ENCODE results near the gene ITGA1. TPM values are rescaled to one million over a fixed set of nuclear protein-coding genes. Genes with fewer than 3 reads are reported as not detected.

The ITGA1 gene
- total RNA-seq, 1 donor = 31.8 TPM

DNA sequence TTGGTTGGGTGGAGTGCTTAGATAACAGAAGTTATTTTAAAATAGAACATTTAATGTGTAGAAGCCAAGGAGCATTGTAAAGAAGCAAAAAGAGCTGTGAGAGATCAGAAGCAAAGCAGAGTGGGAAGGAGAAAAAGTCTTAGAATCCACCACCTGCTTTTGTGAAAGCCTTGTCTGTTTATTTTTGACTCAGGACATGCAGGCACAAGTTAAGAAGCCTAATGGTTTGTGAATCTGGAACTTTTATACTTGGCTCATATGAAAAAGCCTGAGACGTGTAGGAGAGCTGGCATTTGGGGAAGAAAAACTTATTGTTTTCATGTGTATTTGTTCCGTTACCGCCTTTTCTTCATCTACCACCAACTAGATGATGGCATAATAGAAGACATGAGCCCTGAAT lies 163.0 kb downstream of the ITGA1 start:
- Histone ChIP-seq H3K4me3 (ENCODE audit: insufficient read depth, low read length) (no peak overlapping the region), H3K4me2 (ENCODE audit: insufficient read depth, low read length) (no peak overlapping the region), H3K36me3 (ENCODE audit: insufficient read depth, low read length) (no peaks in the 10 kb centered on the region), H3K27me3 (ENCODE audit: insufficient read depth, low read length) (no peaks in the 10 kb centered on the region), H3K4me1 (ENCODE audit: insufficient read depth, low read length) (peaks cover 10% of the 10 kb centered on the region), H3K79me2 (ENCODE audit: insufficient read depth, low read length) (no peaks in the 10 kb centered on the region), H4K20me1 (ENCODE audit: insufficient read depth, low read length) (no peaks in the 10 kb centered on the region), H2AFZ (ENCODE audit: low read length) (no peak overlapping the region), H3K9me3 (ENCODE audit: low read depth, low read length) (no peaks in the 10 kb centered on the region), H3K27ac (ENCODE audit: low read depth, low read length) (no peak overlapping the region)
- no peak for DNase-seq (ENCODE audit: insufficient read length, low spot score, missing footprints)
- TF ChIP-seq, protein P1, sequence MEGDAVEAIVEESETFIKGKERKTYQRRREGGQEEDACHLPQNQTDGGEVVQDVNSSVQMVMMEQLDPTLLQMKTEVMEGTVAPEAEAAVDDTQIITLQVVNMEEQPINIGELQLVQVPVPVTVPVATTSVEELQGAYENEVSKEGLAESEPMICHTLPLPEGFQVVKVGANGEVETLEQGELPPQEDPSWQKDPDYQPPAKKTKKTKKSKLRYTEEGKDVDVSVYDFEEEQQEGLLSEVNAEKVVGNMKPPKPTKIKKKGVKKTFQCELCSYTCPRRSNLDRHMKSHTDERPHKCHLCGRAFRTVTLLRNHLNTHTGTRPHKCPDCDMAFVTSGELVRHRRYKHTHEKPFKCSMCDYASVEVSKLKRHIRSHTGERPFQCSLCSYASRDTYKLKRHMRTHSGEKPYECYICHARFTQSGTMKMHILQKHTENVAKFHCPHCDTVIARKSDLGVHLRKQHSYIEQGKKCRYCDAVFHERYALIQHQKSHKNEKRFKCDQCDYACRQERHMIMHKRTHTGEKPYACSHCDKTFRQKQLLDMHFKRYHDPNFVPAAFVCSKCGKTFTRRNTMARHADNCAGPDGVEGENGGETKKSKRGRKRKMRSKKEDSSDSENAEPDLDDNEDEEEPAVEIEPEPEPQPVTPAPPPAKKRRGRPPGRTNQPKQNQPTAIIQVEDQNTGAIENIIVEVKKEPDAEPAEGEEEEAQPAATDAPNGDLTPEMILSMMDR (IDR thresholded peaks at IDR 0.05; ENCODE audit: extremely low read depth, low read depth, low read length) = no peak

DNA sequence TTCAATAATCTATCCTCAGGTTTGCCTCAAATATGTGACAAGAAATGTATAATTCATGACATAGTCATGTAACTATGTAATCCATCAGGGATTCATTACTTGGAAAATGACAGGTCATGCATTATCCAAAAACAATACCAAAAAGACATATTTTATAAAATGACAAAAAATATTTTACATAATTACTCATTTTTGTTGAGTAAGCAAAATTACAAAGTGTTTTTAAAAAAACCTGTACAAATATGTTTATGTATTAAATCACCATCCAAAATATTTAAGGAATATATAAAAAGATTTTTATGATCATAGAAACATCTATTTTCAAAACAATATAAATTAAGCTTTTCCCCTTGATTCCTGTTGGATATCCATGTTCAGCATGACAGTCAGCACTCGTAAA lies 164.8 kb downstream of the ITGA1 start:
- no peaks in the 10 kb centered on the region for H3K27me3 ChIP-seq (ENCODE audit: insufficient read depth, low read length)
- DNase-seq (ENCODE audit: insufficient read length, low spot score, missing footprints) = no peak
- no peaks in the 10 kb centered on the region for H3K36me3 ChIP-seq (ENCODE audit: insufficient read depth, low read length)
- no peak overlapping the region for H2AFZ ChIP-seq (ENCODE audit: low read length)
- no peak overlapping the region for H3K4me2 ChIP-seq (ENCODE audit: insufficient read depth, low read length)
- H3K4me1 ChIP-seq (ENCODE audit: insufficient read depth, low read length) = peaks cover 10% of the 10 kb centered on the region
- H3K4me3 ChIP-seq (ENCODE audit: insufficient read depth, low read length) = no peak overlapping the region
- H4K20me1 ChIP-seq (ENCODE audit: insufficient read depth, low read length) = no peaks in the 10 kb centered on the region
- H3K27ac ChIP-seq (ENCODE audit: low read depth, low read length) = no peak overlapping the region
- no peaks in the 10 kb centered on the region for H3K79me2 ChIP-seq (ENCODE audit: insufficient read depth, low read length)
- H3K9me3 ChIP-seq (ENCODE audit: low read depth, low read length) = no peaks in the 10 kb centered on the region
- TF ChIP-seq, protein P1 (IDR thresholded peaks at IDR 0.05; ENCODE audit: extremely low read depth, low read depth, low read length) = no peak

DNA sequence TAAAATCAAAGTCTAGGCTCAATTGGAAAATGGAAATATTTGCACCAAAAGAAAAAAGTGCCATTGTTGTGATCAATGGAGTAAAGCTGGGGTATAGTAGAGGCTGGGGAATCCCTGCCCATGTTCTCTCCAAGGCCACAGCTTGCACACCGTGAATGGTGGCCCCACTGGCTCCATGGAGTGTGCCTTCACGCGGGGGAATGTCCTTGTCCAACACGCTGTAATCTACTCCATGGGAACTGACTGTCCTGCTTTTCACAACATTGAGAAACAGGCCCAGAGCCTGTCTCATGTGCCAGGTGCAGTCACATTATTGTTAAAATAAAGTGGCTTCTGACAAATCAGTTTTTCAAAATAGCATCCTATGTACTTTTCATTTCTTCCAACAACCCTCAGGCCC lies 168.3 kb downstream of the ITGA1 start:
- Histone ChIP-seq H3K9me3 (ENCODE audit: low read depth, low read length) (no peaks in the 10 kb centered on the region), H3K27me3 (ENCODE audit: insufficient read depth, low read length) (no peaks in the 10 kb centered on the region), H3K27ac (ENCODE audit: low read depth, low read length) (no peak overlapping the region), H3K4me1 (ENCODE audit: insufficient read depth, low read length) (no peaks in the 10 kb centered on the region), H2AFZ (ENCODE audit: low read length) (no peak overlapping the region), H3K79me2 (ENCODE audit: insufficient read depth, low read length) (no peaks in the 10 kb centered on the region), H3K4me2 (ENCODE audit: insufficient read depth, low read length) (no peak overlapping the region), H3K36me3 (ENCODE audit: insufficient read depth, low read length) (no peaks in the 10 kb centered on the region), H4K20me1 (ENCODE audit: insufficient read depth, low read length) (no peaks in the 10 kb centered on the region), H3K4me3 (ENCODE audit: insufficient read depth, low read length) (no peak overlapping the region)
- TF ChIP-seq, protein P1 (IDR thresholded peaks at IDR 0.05; ENCODE audit: extremely low read depth, low read depth, low read length) = no peak
- no peak for DNase-seq (ENCODE audit: insufficient read length, low spot score, missing footprints)

- H4K20me1 ChIP-seq (ENCODE audit: insufficient read depth, low read length) = no peaks in the 10 kb centered on the region
- H3K36me3 ChIP-seq (ENCODE audit: insufficient read depth, low read length) = no peaks in the 10 kb centered on the region
- no peaks in the 10 kb centered on the region for H3K79me2 ChIP-seq (ENCODE audit: insufficient read depth, low read length)
- TF ChIP-seq, protein P1 (IDR thresholded peaks at IDR 0.05; ENCODE audit: extremely low read depth, low read depth, low read length) = no peak
- no peak overlapping the region for H3K4me2 ChIP-seq (ENCODE audit: insufficient read depth, low read length)
- no peaks in the 10 kb centered on the region for H3K27me3 ChIP-seq (ENCODE audit: insufficient read depth, low read length)
- no peak overlapping the region for H2AFZ ChIP-seq (ENCODE audit: low read length)
- H3K4me1 ChIP-seq (ENCODE audit: insufficient read depth, low read length) = no peaks in the 10 kb centered on the region
- DNase-seq (ENCODE audit: insufficient read length, low spot score, missing footprints) = peak; percentile 65
- H3K27ac ChIP-seq (ENCODE audit: low read depth, low read length) = no peak overlapping the region
- no peak overlapping the region for H3K4me3 ChIP-seq (ENCODE audit: insufficient read depth, low read length)
- H3K9me3 ChIP-seq (ENCODE audit: low read depth, low read length) = no peaks in the 10 kb centered on the region
These were observed 169.4 kb downstream of the ITGA1 start for GRCh38 chr5:52956915-52957747.

Data from osteoblast (primary cell).